ENCODE measurements around the gene GALNT14. TPM values are rescaled to one million over a fixed set of nuclear protein-coding genes. Genes with fewer than 3 reads are reported as not detected.

The GALNT14 gene
- total RNA-seq, 1 experiment from 2014 or later: 2.7 TPM

DNA sequence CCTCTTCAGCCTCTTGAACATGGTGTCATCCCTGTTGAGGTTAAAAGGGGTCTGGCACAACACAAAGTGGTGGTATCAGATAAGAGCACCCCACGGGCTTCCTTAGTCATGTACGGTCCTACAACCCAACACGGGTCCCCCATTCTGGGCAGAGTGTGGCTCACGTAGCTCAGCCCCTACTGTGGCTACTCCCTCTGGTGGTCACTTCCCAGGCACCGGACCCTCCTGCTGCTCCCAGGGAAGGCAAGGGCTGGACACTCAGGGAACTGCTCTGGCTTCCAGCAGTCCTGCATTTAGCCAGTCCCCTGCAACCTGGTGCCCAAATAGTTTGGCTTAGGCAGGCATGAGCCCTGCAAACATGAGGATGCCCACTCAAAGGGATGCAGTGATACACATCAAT is 58.6 kb downstream of the GALNT14 start:
- Histone ChIP-seq H3K4ac (ENCODE audit: low read depth, low read length) (no peak overlapping the region), H3K9me3 (ENCODE audit: control insufficient read depth, low read depth, low read length) (no peaks in the 10 kb centered on the region), H3K79me1 (ENCODE audit: insufficient read depth, low read depth, low read length, poor library complexity, severe bottlenecking) (no peaks in the 10 kb centered on the region), H3K4me1 (ENCODE audit: insufficient read depth, low read length) (peaks cover 11% of the 10 kb centered on the region), H3K23me2 (ENCODE audit: insufficient read length, low read depth, low read length, poor library complexity, severe bottlenecking) (no peaks in the 10 kb centered on the region), H2AFZ (ENCODE audit: low read length) (no peak overlapping the region), H3K18ac (ENCODE audit: insufficient read length, low read depth, low read length) (no peak overlapping the region), H2BK15ac (ENCODE audit: low read depth, low read length) (no peak overlapping the region), H3K14ac (ENCODE audit: insufficient read depth, low read length) (no peak overlapping the region), H3K23ac (ENCODE audit: insufficient read length, low read depth, low read length) (no peak overlapping the region), H3K27ac (ENCODE audit: insufficient read length, low read depth, low read length) (no peak overlapping the region), H3T11ph (ENCODE audit: low read length) (no peak overlapping the region), H2AK5ac (ENCODE audit: insufficient read length, low read length) (no peak overlapping the region), H2BK12ac (ENCODE audit: insufficient read length, low read depth, low read length) (no peak overlapping the region), H3K9ac (ENCODE audit: extremely low read depth, insufficient read length, low read length) (no peak overlapping the region), H2BK5ac (ENCODE audit: insufficient read length, low read length) (no peak overlapping the region), H3K56ac (ENCODE audit: insufficient read length, low read depth, low read length) (no peak overlapping the region), H2BK120ac (ENCODE audit: low read depth, low read length, poor library complexity, severe bottlenecking) (no peak overlapping the region), H4K20me1 (ENCODE audit: control insufficient read depth, insufficient read depth, insufficient read length) (no peaks in the 10 kb centered on the region), H2BK20ac (ENCODE audit: low read depth, low read length, poor library complexity, severe bottlenecking) (no peak overlapping the region), H3K4me2 (ENCODE audit: insufficient read depth, insufficient read length, low read length) (no peak overlapping the region), H3K27me3 (ENCODE audit: insufficient read depth, low read length) (no peaks in the 10 kb centered on the region), H4K5ac (ENCODE audit: insufficient read length, low read depth, low read length) (no peak overlapping the region), H4K91ac (ENCODE audit: insufficient read length, low read depth, low read length) (no peak overlapping the region), H4K8ac (replicated peaks; ENCODE audit: insufficient read length, low read depth, low read length) (no peak overlapping the region), H3K79me2 (ENCODE audit: insufficient read depth, low read length) (no peaks in the 10 kb centered on the region)
- WGBS (ENCODE audit: extremely low coverage, insufficient read length, low lambda C conversion rate): no CpG with 5 or more reads among the region's 5 CpGs
- Mint-ChIP-seq H3K27me3 (ENCODE audit: low read depth) (peaks cover 2% of the 10 kb centered on the region), H3K36me3 (ENCODE audit: insufficient read depth in 1 of 3, low read depth in 3 of 3) (no peaks in the 10 kb centered on the region), H3K27ac (no peak overlapping the region), H3K4me1 (peaks cover 13 to 15% of the 10 kb centered on the region in 2 experiments), H3K9me3 (no peaks in the 10 kb centered on the region), H3K4me3 (no peak overlapping the region)
- TF ChIP-seq, protein P1, sequence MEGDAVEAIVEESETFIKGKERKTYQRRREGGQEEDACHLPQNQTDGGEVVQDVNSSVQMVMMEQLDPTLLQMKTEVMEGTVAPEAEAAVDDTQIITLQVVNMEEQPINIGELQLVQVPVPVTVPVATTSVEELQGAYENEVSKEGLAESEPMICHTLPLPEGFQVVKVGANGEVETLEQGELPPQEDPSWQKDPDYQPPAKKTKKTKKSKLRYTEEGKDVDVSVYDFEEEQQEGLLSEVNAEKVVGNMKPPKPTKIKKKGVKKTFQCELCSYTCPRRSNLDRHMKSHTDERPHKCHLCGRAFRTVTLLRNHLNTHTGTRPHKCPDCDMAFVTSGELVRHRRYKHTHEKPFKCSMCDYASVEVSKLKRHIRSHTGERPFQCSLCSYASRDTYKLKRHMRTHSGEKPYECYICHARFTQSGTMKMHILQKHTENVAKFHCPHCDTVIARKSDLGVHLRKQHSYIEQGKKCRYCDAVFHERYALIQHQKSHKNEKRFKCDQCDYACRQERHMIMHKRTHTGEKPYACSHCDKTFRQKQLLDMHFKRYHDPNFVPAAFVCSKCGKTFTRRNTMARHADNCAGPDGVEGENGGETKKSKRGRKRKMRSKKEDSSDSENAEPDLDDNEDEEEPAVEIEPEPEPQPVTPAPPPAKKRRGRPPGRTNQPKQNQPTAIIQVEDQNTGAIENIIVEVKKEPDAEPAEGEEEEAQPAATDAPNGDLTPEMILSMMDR (conservative IDR thresholded peaks at IDR 0.05): peak; percentile 69
- peak; percentile 75 for DNase-seq

Data from H9 (cell line).